Measurements from ENCODE around the gene FBXO4.

The FBXO4 gene

GRCh38 chr5:41885286-41885685 is 39.8 kb upstream of the FBXO4 start:
- no peak overlapping the region for H3K4me3 ChIP-seq (ENCODE audit: low read length in 2 of 2)
- H3K14ac ChIP-seq (ENCODE audit: low read length) = no peak overlapping the region
- H3K9me3 ChIP-seq (replicated peaks in 1 of 2; ENCODE audit: control insufficient read depth in 2 of 2, insufficient read depth in 1 of 2, low read depth in 1 of 2, low read length in 2 of 2) = peaks cover 2 to 5% of the 10 kb centered on the region in 2 donors
- no peak overlapping the region for H2BK15ac ChIP-seq (ENCODE audit: low read length)
- H3K23ac ChIP-seq (ENCODE audit: low read depth, low read length, poor library complexity) = no peak overlapping the region
- H2BK5ac ChIP-seq (ENCODE audit: low read length) = no peak overlapping the region
- H2BK120ac ChIP-seq (ENCODE audit: low read depth, low read length) = no peak overlapping the region
- H3K4me1 ChIP-seq (ENCODE audit: control insufficient read depth in 2 of 2, insufficient read depth in 1 of 2, low read depth in 1 of 2, low read length in 2 of 2) = no peaks in the 10 kb centered on the region
- H3K27ac ChIP-seq (replicated peaks; ENCODE audit: low read length) = no peak overlapping the region
- H2AFZ ChIP-seq (ENCODE audit: low read length) = no peak overlapping the region
- no peak overlapping the region for H4K91ac ChIP-seq (ENCODE audit: low read depth, low read length, poor library complexity)
- H2AK5ac ChIP-seq (ENCODE audit: low read depth, low read length) = no peak overlapping the region
- no peaks in the 10 kb centered on the region for H3K79me1 ChIP-seq (ENCODE audit: low read depth, low read length)
- H3K4me2 ChIP-seq (ENCODE audit: insufficient read depth, low read length, poor library complexity, severe bottlenecking) = no peak overlapping the region
- H4K8ac ChIP-seq (ENCODE audit: low read depth, low read length) = no peak overlapping the region
- no peaks in the 10 kb centered on the region for H3K36me3 ChIP-seq (replicated peaks in 1 of 2; ENCODE audit: control insufficient read depth in 2 of 2, insufficient read depth in 2 of 2, low read length in 2 of 2)
- H3K4ac ChIP-seq (ENCODE audit: low read length) = no peak overlapping the region
- no peak overlapping the region for H3K9ac ChIP-seq (ENCODE audit: low read depth, low read length, poor library complexity)
- no peak overlapping the region for H3K18ac ChIP-seq (ENCODE audit: low read length)
- peaks cover 0 to 5% (median 0%) of the 10 kb centered on the region in 3 experiments for H3K27me3 ChIP-seq (ENCODE audit: control insufficient read depth in 3 of 3, insufficient read depth in 3 of 3, low read depth in 1 of 3, low read length in 3 of 3)
- DNase-seq (ENCODE audit: low spot score) = no peak
- no peak overlapping the region for H2BK12ac ChIP-seq (ENCODE audit: low read length)

- no peak overlapping the region for H2BK120ac ChIP-seq (ENCODE audit: low read depth, low read length)
- WGBS, 2 donors (ENCODE audit: extremely low coverage in 2 of 2, insufficient read length in 2 of 2, insufficient replicate concordance in 1 of 2) = no CpG with 5 or more reads among the region's 2 CpGs
- peak overlapping the region; percentile 3 for H2AFZ ChIP-seq (ENCODE audit: low read length)
- H3K4ac ChIP-seq (ENCODE audit: low read length) = no peak overlapping the region
- H3K4me2 ChIP-seq (ENCODE audit: insufficient read depth, low read length, poor library complexity, severe bottlenecking) = no peak overlapping the region
- H3K14ac ChIP-seq (ENCODE audit: low read length) = no peak overlapping the region
- peaks cover under 1 to 2% of the 10 kb centered on the region in 2 donors for H3K9me3 ChIP-seq (replicated peaks in 1 of 2; ENCODE audit: control insufficient read depth in 2 of 2, insufficient read depth in 1 of 2, low read depth in 1 of 2, low read length in 2 of 2)
- no peak overlapping the region for H3K18ac ChIP-seq (ENCODE audit: low read length)
- H3K36me3 ChIP-seq (replicated peaks in 1 of 2; ENCODE audit: control insufficient read depth in 2 of 2, insufficient read depth in 2 of 2, low read length in 2 of 2) = no peaks in the 10 kb centered on the region
- H3K23ac ChIP-seq (ENCODE audit: low read depth, low read length, poor library complexity) = no peak overlapping the region
- H2BK12ac ChIP-seq (ENCODE audit: low read length) = no peak overlapping the region
- no peak overlapping the region for H2AK5ac ChIP-seq (ENCODE audit: low read depth, low read length)
- no peak overlapping the region for H4K91ac ChIP-seq (ENCODE audit: low read depth, low read length, poor library complexity)
- no peak overlapping the region for H3K27ac ChIP-seq (replicated peaks; ENCODE audit: low read length)
- H3K4me1 ChIP-seq (ENCODE audit: control insufficient read depth in 2 of 2, insufficient read depth in 1 of 2, low read depth in 1 of 2, low read length in 2 of 2) = no peaks in the 10 kb centered on the region
- H4K8ac ChIP-seq (ENCODE audit: low read depth, low read length) = no peak overlapping the region
- H3K27me3 ChIP-seq (ENCODE audit: control insufficient read depth in 3 of 3, insufficient read depth in 3 of 3, low read depth in 1 of 3, low read length in 3 of 3) = peaks cover 0 to 11% (median 0%) of the 10 kb centered on the region in 3 experiments
- H3K4me3 ChIP-seq (ENCODE audit: low read length in 2 of 2) = no peak overlapping the region
- no peak overlapping the region for H3K9ac ChIP-seq (ENCODE audit: low read depth, low read length, poor library complexity)
- H2BK5ac ChIP-seq (ENCODE audit: low read length) = no peak overlapping the region
- DNase-seq (ENCODE audit: low spot score) = no peak
- no peaks in the 10 kb centered on the region for H3K79me1 ChIP-seq (ENCODE audit: low read depth, low read length)
- no peak overlapping the region for H2BK15ac ChIP-seq (ENCODE audit: low read length)
These were observed 33.9 kb upstream of the FBXO4 start for GRCh38 chr5:41891066-41891707.

- no peak overlapping the region for H3K14ac ChIP-seq (ENCODE audit: low read length)
These were observed 33.0 kb upstream of the FBXO4 start for GRCh38 chr5:41892031-41892430.

GRCh38 chr5:41893074-41893851 is 31.8 kb upstream of the FBXO4 start:
- no peaks in the 10 kb centered on the region for H3K79me1 ChIP-seq (ENCODE audit: low read depth, low read length)
- no peak overlapping the region for H2BK15ac ChIP-seq (ENCODE audit: low read length)
- no peaks in the 10 kb centered on the region for H3K4me1 ChIP-seq (ENCODE audit: control insufficient read depth in 2 of 2, insufficient read depth in 1 of 2, low read depth in 1 of 2, low read length in 2 of 2)
- no peak overlapping the region for H4K8ac ChIP-seq (ENCODE audit: low read depth, low read length)
- H3K9me3 ChIP-seq (replicated peaks in 1 of 2; ENCODE audit: control insufficient read depth in 2 of 2, insufficient read depth in 1 of 2, low read depth in 1 of 2, low read length in 2 of 2) = no peaks in the 10 kb centered on the region
- H4K91ac ChIP-seq (ENCODE audit: low read depth, low read length, poor library complexity) = no peak overlapping the region
- no peak overlapping the region for H3K18ac ChIP-seq (ENCODE audit: low read length)
- no peak overlapping the region for H3K4me2 ChIP-seq (ENCODE audit: insufficient read depth, low read length, poor library complexity, severe bottlenecking)
- no peak for DNase-seq (ENCODE audit: low spot score)
- no peak overlapping the region for H3K27ac ChIP-seq (replicated peaks; ENCODE audit: low read length)
- no peaks in the 10 kb centered on the region for H3K36me3 ChIP-seq (replicated peaks in 1 of 2; ENCODE audit: control insufficient read depth in 2 of 2, insufficient read depth in 2 of 2, low read length in 2 of 2)
- H3K4me3 ChIP-seq (ENCODE audit: low read length in 2 of 2) = no peak overlapping the region
- H3K4ac ChIP-seq (ENCODE audit: low read length) = no peak overlapping the region
- no peak overlapping the region for H2BK5ac ChIP-seq (ENCODE audit: low read length)
- no peak overlapping the region for H2AK5ac ChIP-seq (ENCODE audit: low read depth, low read length)
- H2BK12ac ChIP-seq (ENCODE audit: low read length) = no peak overlapping the region
- no peak overlapping the region for H2AFZ ChIP-seq (ENCODE audit: low read length)
- peaks cover 0 to 10% (median 0%) of the 10 kb centered on the region in 3 experiments for H3K27me3 ChIP-seq (ENCODE audit: control insufficient read depth in 3 of 3, insufficient read depth in 3 of 3, low read depth in 1 of 3, low read length in 3 of 3)
- WGBS, 2 donors (ENCODE audit: extremely low coverage in 2 of 2, insufficient read length in 2 of 2, insufficient replicate concordance in 1 of 2) = no CpG with 5 or more reads among the region's 3 CpGs
- H2BK120ac ChIP-seq (ENCODE audit: low read depth, low read length) = no peak overlapping the region
- no peak overlapping the region for H3K23ac ChIP-seq (ENCODE audit: low read depth, low read length, poor library complexity)
- H3K9ac ChIP-seq (ENCODE audit: low read depth, low read length, poor library complexity) = no peak overlapping the region
- H3K14ac ChIP-seq (ENCODE audit: low read length) = no peak overlapping the region

More at GRCh38 chr5:41892031-41892430, 33.0 kb upstream of the FBXO4 start:
- Histone ChIP-seq H4K91ac (ENCODE audit: low read depth, low read length, poor library complexity) (no peak overlapping the region), H2BK15ac (ENCODE audit: low read length) (no peak overlapping the region), H3K27me3 (ENCODE audit: control insufficient read depth in 3 of 3, insufficient read depth in 3 of 3, low read depth in 1 of 3, low read length in 3 of 3) (peaks cover 0 to 16% (median 0%) of the 10 kb centered on the region in 3 experiments), H2BK120ac (ENCODE audit: low read depth, low read length) (no peak overlapping the region), H3K4me3 (ENCODE audit: low read length in 2 of 2) (no peak overlapping the region), H3K27ac (replicated peaks; ENCODE audit: low read length) (no peak overlapping the region), H3K23ac (ENCODE audit: low read depth, low read length, poor library complexity) (no peak overlapping the region), H4K8ac (ENCODE audit: low read depth, low read length) (no peak overlapping the region), H3K9me3 (replicated peaks in 1 of 2; ENCODE audit: control insufficient read depth in 2 of 2, insufficient read depth in 1 of 2, low read depth in 1 of 2, low read length in 2 of 2) (peaks cover 0 to 2% of the 10 kb centered on the region in 2 donors), H3K18ac (ENCODE audit: low read length) (no peak overlapping the region), H2BK5ac (ENCODE audit: low read length) (no peak overlapping the region), H2AK5ac (ENCODE audit: low read depth, low read length) (no peak overlapping the region), H3K4ac (ENCODE audit: low read length) (no peak overlapping the region), H3K79me1 (ENCODE audit: low read depth, low read length) (no peaks in the 10 kb centered on the region), H3K36me3 (replicated peaks in 1 of 2; ENCODE audit: control insufficient read depth in 2 of 2, insufficient read depth in 2 of 2, low read length in 2 of 2) (no peaks in the 10 kb centered on the region), H2AFZ (ENCODE audit: low read length) (no peak overlapping the region), H3K4me2 (ENCODE audit: insufficient read depth, low read length, poor library complexity, severe bottlenecking) (no peak overlapping the region), H3K4me1 (ENCODE audit: control insufficient read depth in 2 of 2, insufficient read depth in 1 of 2, low read depth in 1 of 2, low read length in 2 of 2) (no peaks in the 10 kb centered on the region), H3K9ac (ENCODE audit: low read depth, low read length, poor library complexity) (no peak overlapping the region), H2BK12ac (ENCODE audit: low read length) (no peak overlapping the region)
- no peak for DNase-seq (ENCODE audit: low spot score)

All from neuronal stem cell (in vitro differentiated cells).